Thyroid gland (tissue), 4 donors: ENCODE results near the gene DMP1. TPM values are rescaled to one million over a fixed set of nuclear protein-coding genes. Genes with fewer than 3 reads are reported as not detected.

ENCODE experiments used
- DNase-seq, 2 donors: peaks; one replicate each; pipeline ENCODE4 v3.0.0-alpha.2; 2019
- H3K27ac ChIP-seq, 3 donors: fragments of 200-600 bp; sonication (generic); 1 replicate in 2 of 3; 2 replicates in 1 of 3; pipeline ENCODE4 v1.5.1; 2016 to 2019; ENCODE audit warnings: mild to moderate bottlenecking in 1 of 3, moderate library complexity in 1 of 3
- H3K27me3 ChIP-seq: fragments of 200-600 bp; sonication (generic); one replicate; pipeline ENCODE4 v1.5.1; 2019
- H3K36me3 ChIP-seq, 2 donors: fragments of 200-600 bp; sonication (generic); one replicate each; pipeline ENCODE4 v1.5.1; 2016 to 2019
- H3K4me1 ChIP-seq, 2 donors: fragments of 200-600 bp; sonication (generic); one replicate each; pipeline ENCODE4 v1.5.1; 2017 to 2019
- H3K4me3 ChIP-seq, 3 donors: fragments of 200-600 bp; sonication (generic); replicated peaks in 1 of 3; 1 replicate in 2 of 3; 2 replicates in 1 of 3; pipeline ENCODE4 v1.5.1; 2016; ENCODE audit warnings: mild to moderate bottlenecking in 1 of 3
- H3K9me3 ChIP-seq: fragments of 200-600 bp; sonication (generic); one replicate; pipeline ENCODE4 v1.5.1; 2017
- CTCF ChIP-seq, 6 experiments: fragments of 200-600 bp in 3 of 6; fragments of 450-650 bp in 3 of 6; sonication (generic) in 3 of 6; IDR thresholded peaks; one replicate each; pipeline ENCODE4 v1.5.1; 2016 to 2019; ENCODE audit warnings: antibody characterized with exemption in 6 of 6, mild to moderate bottlenecking in 2 of 6, inconsistent platforms in 1 of 6, moderate library complexity in 1 of 6
- POLR2A ChIP-seq, 2 donors: fragments of 450-650 bp; IDR thresholded peaks; one replicate each; pipeline ENCODE4 v1.6.1; 2017; ENCODE audit warnings: antibody characterized with exemption in 2 of 2, mild to moderate bottlenecking in 2 of 2, moderate library complexity in 1 of 2
- WGBS, 2 donors: methylation state at CpG; one replicate each; pipeline ENCODE4 v1.1.5; 2017; 5-methylcytosine and 5-hydroxymethylcytosine counted together
- intact Hi-C: fragments of 100-400 bp; cut with DNase I; formaldehyde crosslinking; loops from one replicate; pipeline ENCODE4 v1.15.1; 2023
- total RNA-seq, 4 donors: library from RNA; depleted of rRNA; stranded (reverse); fragments of >200 nt; gene quantifications; one replicate each; pipeline ENCODE4 v1.2.3, GENCODE V29; 2016

Gene DMP1
- not detected for total RNA-seq

DNA sequence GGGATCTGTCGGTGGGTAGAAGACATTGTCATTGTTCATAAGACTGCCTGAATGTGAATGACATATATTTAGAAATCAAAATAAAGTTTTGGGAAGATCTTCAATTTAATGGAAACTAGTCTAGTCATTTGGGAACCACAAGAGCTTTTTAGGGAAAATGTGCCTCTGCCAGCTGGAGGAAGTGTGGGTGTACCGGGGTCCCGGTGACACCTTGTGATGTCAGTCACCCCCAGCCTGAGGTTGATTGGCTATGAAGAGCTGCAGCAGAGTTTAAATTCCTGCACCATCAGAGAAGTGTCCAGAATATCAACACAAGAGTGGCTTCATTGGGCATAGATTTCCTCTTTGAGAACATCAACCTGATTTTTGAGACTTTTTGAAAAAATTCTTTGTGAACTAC, at the start of gene DMP1:
DMP1 (plus strand) TSS at position 301 of the 400 bp plus-strand sequence. CDS start 6,213 bp downstream, outside the sequence.
- H3K27ac ChIP-seq, result no peak within 1 kb of the TSS

DNA sequence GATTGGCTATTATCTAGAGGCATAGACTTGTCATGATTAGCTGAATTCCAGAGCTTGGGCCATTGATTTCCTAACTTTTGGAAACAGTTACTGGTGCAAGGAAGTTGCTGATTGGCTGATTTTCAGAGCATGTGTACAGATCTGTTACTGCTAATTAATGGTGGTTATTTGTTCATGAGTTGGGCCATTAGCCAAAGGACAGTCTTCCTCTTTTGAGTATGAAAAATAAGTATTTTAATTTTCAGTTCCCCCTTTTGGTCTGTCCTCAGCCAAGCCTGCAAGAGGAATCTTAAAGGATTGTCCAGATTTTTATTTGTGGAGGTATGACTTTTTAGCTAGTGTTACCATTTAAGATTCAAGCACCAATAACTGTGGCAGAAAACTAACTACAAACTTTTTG, 48.7 kb upstream of the DMP1 start:
- TF ChIP-seq POLR2A (IDR thresholded peaks at IDR 0.05) (no peak), CTCF (IDR thresholded peaks at IDR 0.05) (no peak)
- Histone ChIP-seq H3K4me1 (no peaks in the 10 kb centered on the region), H3K9me3 (no peaks in the 10 kb centered on the region), H3K36me3 (no peaks in the 10 kb centered on the region), H3K27ac (no peak overlapping the region), H3K4me3 (no peak overlapping the region), H3K27me3 (no peaks in the 10 kb centered on the region)
- intact Hi-C loops, result no loop called here
- no peak for DNase-seq

More for the DNA sequence above, at the start of gene DMP1:
- no peaks in the 10 kb centered on the region for H3K36me3 ChIP-seq
- DNase-seq, result no peak
- no peaks in the 10 kb centered on the region for H3K4me1 ChIP-seq
- no peaks in the 10 kb centered on the region for H3K9me3 ChIP-seq
- TF ChIP-seq CTCF (IDR thresholded peaks at IDR 0.05) (no peak), POLR2A (IDR thresholded peaks at IDR 0.05) (no peak)
- no peaks in the 10 kb centered on the region for H3K27me3 ChIP-seq
- WGBS, 2 donors, result 87 to 91% methylated on average over 3 of the region's 3 CpGs
- intact Hi-C loops, result no loop called here
- no peak within 1 kb of the TSS for H3K4me3 ChIP-seq

- no peak for TF ChIP-seq CTCF (IDR thresholded peaks at IDR 0.05)
- no peak for TF ChIP-seq POLR2A (IDR thresholded peaks at IDR 0.05)
- intact Hi-C loops, result no loop called here
- no peak for DNase-seq
- Histone ChIP-seq H3K4me1 (no peaks in the 10 kb centered on the region), H3K4me3 (no peak within 1 kb of the TSS), H3K27me3 (no peaks in the 10 kb centered on the region), H3K36me3 (no peaks in the 10 kb centered on the region), H3K9me3 (no peaks in the 10 kb centered on the region), H3K27ac (no peak within 1 kb of the TSS)
- 84 to 89% methylated on average over 4 of the region's 4 CpGs for WGBS, 2 donors
Measured at GRCh38 chr4:87608229-87608628, 41.9 kb upstream of the DMP1 start, which contains the start of gene DSPP. DSPP (plus strand) TSS chr4:87608529; CDS start chr4:87610909, 2,380 bp downstream.

DNA sequence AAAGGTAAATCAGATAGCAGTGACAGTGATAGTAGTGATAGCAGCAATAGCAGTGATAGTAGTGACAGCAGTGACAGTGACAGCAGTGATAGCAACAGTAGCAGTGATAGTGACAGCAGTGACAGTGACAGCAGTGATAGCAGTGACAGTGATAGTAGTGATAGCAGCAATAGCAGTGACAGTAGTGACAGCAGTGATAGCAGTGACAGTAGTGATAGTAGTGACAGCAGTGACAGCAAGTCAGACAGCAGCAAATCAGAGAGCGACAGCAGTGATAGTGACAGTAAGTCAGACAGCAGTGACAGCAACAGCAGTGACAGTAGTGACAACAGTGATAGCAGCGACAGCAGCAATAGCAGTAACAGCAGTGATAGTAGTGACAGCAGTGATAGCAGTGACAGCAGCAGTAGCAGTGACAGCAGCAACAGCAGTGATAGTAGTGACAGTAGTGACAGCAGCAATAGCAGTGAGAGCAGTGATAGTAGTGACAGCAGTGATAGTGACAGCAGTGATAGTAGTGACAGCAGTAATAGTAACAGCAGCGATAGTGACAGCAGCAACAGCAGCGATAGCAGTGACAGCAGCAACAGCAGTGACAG, 35.7 kb upstream of the DMP1 start:
- intact Hi-C loops, result no loop called here

More for the DNA sequence above, 35.7 kb upstream of the DMP1 start:
- TF ChIP-seq POLR2A (IDR thresholded peaks at IDR 0.05) (no peak), CTCF (IDR thresholded peaks at IDR 0.05) (no peak)
- Histone ChIP-seq H3K4me1 (no peaks in the 10 kb centered on the region), H3K27ac (no peak overlapping the region), H3K27me3 (no peaks in the 10 kb centered on the region), H3K4me3 (no peak overlapping the region), H3K9me3 (no peaks in the 10 kb centered on the region), H3K36me3 (no peaks in the 10 kb centered on the region)
- DNase-seq, result no peak
- WGBS, 2 donors, result 78 to 94% methylated on average over 4 of the region's 4 CpGs
